GM10847 (cell line): ENCODE results near the gene AADACL4.

Experiments used
- POLR2A ChIP-seq: IDR thresholded peaks from 2 replicates; pipeline ENCODE4 v1.6.1; 2011; ENCODE audit not compliant: insufficient read length; ENCODE audit errors: extremely low read depth

The AADACL4 gene

DNA sequence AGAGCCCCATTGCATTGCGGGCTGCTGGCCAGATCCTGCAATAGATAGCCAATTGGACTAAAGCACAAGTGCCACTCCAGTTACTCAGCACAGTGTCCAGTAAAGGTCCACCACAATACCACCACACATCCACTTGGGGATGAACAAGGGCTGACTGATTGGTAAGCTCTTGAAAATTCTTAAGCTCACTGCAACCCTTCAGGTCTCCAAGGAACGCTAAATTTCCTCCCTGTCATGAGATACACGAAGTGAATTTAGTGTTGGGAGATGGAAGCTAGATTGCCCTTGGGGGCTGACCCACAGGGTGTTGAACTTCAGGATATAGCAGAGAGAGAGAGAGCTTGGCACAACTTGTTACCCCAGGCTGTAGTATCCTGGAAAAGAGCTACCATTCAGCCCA is 62.2 kb downstream of the AADACL4 start:
- no peak for TF ChIP-seq POLR2A

DNA sequence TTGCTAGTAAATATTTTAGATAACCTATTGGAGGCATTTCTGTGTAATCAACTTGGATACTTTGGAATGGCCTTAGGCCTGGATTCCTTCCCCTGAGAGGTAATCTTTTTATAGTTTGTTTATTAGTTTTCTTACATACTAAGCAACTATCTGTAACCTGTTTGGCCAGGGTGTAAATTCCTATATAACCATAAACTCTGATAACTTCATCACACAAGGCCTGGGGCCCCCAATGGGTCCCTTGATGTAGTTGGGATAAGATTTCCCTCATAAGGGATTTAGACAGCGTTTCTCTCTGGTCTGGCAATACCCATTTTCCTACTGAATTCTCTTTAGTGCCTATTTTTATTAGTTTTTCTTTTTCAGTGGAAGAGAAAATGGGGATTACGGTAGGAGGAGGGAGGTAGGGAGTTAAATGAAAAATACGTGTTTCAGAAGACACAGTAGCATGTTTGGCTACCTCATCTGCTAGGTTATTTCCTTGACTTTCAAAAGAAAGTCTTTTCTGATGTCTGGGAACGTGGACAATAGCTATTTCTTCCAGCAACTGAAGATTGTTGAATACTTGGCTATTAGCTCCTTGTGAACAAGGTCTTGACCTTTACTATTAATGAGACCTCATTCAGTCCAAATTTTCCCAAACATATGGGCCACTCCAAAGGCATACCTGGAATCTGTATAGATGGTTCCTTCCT is 64.7 kb downstream of the AADACL4 start:
- TF ChIP-seq POLR2A = no peak

DNA sequence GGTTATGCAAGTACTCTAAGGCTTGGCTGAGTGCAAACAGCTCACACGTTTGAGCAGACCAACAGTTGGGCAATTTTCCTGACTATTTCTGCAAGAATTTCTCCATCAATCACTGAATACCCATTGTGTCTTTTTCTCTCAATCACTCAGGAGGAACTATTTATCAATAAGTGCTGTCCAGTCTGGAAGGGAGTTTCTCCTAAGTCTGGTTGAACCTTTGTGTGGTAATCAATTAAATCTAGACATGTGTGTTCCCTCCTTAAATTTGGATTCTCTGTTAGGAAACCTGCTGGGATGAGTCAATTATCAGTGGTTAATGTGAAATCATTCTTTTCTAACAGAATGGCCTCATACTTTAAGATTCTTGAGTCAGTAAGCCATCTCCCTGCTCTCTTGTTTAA is 65.2 kb downstream of the AADACL4 start:
- no peak for TF ChIP-seq POLR2A

DNA sequence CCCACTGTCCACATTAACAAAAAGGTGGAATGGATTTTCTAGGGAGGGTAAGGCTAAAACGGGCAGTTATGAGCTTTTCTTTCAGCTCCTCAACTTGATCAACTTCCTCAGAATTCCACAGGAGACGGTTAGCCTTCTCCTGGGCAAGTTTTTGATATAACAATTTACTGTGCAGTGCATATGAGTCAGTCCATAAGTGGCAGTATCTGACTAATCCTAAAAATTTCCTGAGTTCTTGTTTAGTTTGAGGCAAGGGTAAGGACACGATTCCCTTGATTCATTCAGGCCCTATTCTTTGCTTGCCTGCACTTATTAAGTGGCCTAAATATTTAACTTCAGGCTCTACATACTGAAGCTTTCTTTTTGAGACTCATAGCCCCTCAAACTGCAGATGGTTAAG is 65.8 kb downstream of the AADACL4 start:
- no peak for TF ChIP-seq POLR2A

DNA sequence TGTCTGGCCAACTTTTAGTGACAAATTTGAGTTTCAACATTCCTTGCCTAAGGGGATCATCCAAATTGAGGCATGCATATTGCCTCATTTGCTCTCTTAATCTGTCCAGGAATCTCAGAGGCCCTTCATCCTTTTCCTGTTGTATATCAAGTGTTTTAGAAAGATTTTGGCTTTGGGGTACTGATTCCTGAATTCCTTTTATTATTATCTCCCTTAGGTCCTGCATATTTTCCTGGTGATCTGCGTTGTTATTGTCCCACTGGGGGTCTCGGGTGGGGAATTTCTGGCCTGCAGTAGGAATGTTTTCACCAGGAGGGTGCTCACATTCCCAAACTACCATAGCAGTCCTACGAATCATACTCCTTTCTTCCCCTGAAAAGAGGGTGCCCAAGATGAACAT is 67.7 kb downstream of the AADACL4 start:
- TF ChIP-seq POLR2A = no peak

DNA sequence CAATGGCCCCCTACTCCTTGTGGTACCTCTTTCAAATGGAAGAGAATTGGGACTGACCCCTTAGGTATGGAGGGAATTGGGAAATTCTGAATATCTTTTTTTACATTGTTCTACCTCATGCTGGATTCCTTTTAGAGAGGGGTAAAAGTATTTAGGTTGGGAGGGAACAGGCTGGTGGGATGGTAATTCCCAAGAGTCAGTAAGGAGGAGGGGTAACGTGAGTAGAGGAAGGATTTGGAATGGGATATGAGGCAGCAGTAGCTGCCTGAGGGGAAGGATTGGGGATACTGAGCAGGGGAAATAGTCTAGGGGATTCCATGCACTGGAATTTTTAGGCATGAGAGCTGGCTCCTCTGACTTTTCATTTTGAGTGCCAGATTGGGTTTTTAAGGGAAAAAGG is 68.2 kb downstream of the AADACL4 start:
- TF ChIP-seq POLR2A = no peak

DNA sequence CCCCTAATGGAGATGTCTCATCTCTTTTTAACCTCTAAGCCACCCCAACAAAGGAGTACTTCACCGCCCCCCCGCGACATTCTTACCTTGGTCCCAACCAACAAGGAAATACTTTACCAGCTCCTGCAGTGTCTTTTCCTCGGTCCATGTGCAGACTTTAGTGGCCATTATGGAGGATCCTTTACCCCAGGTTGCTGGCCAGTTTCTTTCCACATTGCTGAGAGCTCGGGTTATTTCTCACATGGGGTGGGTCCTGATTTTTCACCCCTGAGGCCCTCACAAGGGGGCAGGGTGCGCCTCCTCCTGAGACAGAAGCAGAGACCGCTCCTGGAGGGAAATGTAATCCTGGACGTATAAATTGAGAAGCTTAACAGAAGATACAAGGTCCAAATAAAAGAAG is 69.0 kb downstream of the AADACL4 start:
- no peak for TF ChIP-seq POLR2A

DNA sequence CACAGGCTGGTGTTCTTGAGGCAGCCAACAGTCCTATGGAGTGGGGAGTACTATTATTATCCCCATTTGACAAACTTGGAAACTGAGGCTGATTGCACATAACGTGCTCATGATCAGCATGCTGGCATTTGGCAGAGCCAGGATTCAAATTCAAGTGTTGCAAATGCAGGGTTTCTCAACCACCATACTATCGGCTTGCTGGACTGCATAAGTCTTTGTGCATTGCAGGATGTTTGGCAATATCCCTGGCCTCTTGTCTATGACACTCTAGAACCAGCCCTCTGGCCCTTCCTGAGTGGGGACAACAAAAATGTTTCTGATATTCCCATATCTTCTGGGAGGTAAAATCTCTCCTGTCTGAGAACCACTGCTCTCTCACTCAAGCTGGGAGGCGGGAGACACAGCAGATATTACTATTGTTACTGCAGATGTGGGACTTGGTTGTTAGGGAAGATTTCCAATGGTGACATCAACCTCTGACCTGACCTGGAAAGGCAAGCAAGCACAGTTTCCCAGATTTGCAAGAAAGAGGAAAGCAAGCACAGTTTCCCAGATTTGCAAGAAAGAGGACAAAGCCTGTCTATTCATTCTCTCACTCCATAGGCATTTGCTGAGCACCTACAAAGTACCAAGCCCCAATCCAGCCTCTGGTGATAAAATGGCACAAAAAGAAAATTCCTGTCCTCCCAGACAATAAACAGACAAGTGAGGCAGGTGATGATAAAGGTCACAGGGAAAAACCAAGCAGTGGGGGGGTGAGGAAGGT is 71.0 kb downstream of the AADACL4 start:
- no peak for TF ChIP-seq POLR2A

DNA sequence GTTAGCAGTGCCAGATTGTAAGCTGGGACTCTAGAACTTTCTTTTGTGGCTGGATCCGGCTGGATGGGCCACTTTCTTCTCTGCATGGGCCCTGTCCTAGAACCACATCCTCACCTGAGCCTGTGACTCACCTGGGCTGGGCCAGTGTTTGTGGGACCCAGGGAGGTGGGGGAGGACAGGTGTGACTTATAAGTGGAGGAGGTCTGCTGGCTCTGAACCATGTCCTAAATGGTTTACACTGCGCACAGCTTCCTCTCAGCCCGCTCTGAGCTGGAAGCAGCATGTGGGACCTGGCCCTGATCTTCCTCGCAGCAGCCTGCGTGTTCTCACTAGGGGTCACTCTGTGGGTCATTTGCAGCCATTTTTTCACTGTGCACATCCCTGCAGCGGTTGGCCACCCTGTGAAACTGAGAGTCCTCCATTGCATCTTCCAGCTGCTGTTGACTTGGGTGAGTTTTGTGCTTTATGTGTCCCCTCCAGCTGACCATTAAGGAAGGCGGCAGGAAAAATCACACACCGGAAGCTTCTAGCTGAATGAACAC is 72.1 kb downstream of the AADACL4 start, which contains the start of gene AADACL3:
Gene AADACL3, plus strand, starts transcription at position 215 of the 542 bp plus-strand sequence. Its CDS starts 67 bp downstream, at position 282.
- no peak for TF ChIP-seq POLR2A
